ENCODE results near the gene CTNS. TPM values are rescaled to one million over a fixed set of nuclear protein-coding genes. Genes with fewer than 3 reads are reported as not detected.

The CTNS gene
- total and polyA plus RNA-seq, 4 donors: 7.7 to 24.9 (median 19.2) TPM

GRCh38 chr17:3641014-3641413 lies 4.5 kb downstream of the CTNS start:
- ATAC-seq (ENCODE audit: insufficient read depth, low FRiP score) (no peak), DNase-seq (no peak)
- TF ChIP-seq, protein P1, sequence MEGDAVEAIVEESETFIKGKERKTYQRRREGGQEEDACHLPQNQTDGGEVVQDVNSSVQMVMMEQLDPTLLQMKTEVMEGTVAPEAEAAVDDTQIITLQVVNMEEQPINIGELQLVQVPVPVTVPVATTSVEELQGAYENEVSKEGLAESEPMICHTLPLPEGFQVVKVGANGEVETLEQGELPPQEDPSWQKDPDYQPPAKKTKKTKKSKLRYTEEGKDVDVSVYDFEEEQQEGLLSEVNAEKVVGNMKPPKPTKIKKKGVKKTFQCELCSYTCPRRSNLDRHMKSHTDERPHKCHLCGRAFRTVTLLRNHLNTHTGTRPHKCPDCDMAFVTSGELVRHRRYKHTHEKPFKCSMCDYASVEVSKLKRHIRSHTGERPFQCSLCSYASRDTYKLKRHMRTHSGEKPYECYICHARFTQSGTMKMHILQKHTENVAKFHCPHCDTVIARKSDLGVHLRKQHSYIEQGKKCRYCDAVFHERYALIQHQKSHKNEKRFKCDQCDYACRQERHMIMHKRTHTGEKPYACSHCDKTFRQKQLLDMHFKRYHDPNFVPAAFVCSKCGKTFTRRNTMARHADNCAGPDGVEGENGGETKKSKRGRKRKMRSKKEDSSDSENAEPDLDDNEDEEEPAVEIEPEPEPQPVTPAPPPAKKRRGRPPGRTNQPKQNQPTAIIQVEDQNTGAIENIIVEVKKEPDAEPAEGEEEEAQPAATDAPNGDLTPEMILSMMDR (IDR thresholded peaks at IDR 0.05; ENCODE audit: control extremely low read depth, extremely low read depth): no peak
- peak overlapping the region in 1 of 2 donors; percentile 20 for H3K27ac ChIP-seq (ENCODE audit: low read depth in 1 of 2, low read length in 1 of 2)
- H3K4me3 ChIP-seq: no peak overlapping the region
- H3K4me1 ChIP-seq (ENCODE audit: control insufficient read depth in 5 of 5, insufficient read depth in 5 of 5, low read length in 5 of 5): peaks cover 0 to 9% (median 0%) of the 10 kb centered on the region in 5 donors
- no peaks in the 10 kb centered on the region for H3K27me3 ChIP-seq (ENCODE audit: control insufficient read depth in 3 of 3, insufficient read depth in 3 of 3, low read length in 2 of 3)
- no peaks in the 10 kb centered on the region for H3K9me3 ChIP-seq (ENCODE audit: control insufficient read depth in 4 of 4, insufficient read depth in 3 of 4, low read length in 3 of 4)
- peaks cover 0 to 21% (median 4%) of the 10 kb centered on the region in 4 donors for H3K36me3 ChIP-seq (ENCODE audit: control insufficient read depth in 4 of 4, insufficient read depth in 4 of 4, low read length in 4 of 4)
- H3K9ac ChIP-seq (ENCODE audit: insufficient read depth in 1 of 2, low read length in 2 of 2): no peak overlapping the region
- WGBS, 2 donors: 78 to 87% methylated on average over 3 of the region's 3 CpGs

- Histone ChIP-seq H3K4me3 (no peak overlapping the region), H3K4me1 (ENCODE audit: control insufficient read depth in 5 of 5, insufficient read depth in 5 of 5, low read length in 5 of 5) (peaks cover 0 to 9% (median 0%) of the 10 kb centered on the region in 5 donors), H3K27ac (ENCODE audit: low read depth in 1 of 2, low read length in 1 of 2) (peak overlapping the region in 1 of 2 donors; percentile 54), H3K36me3 (ENCODE audit: control insufficient read depth in 4 of 4, insufficient read depth in 4 of 4, low read length in 4 of 4) (peaks cover 0 to 22% (median 4%) of the 10 kb centered on the region in 4 donors), H3K9ac (ENCODE audit: insufficient read depth in 1 of 2, low read length in 2 of 2) (no peak overlapping the region), H3K9me3 (ENCODE audit: control insufficient read depth in 4 of 4, insufficient read depth in 3 of 4, low read length in 3 of 4) (no peaks in the 10 kb centered on the region), H3K27me3 (ENCODE audit: control insufficient read depth in 3 of 3, insufficient read depth in 3 of 3, low read length in 2 of 3) (no peaks in the 10 kb centered on the region)
- TF ChIP-seq, protein P1 (IDR thresholded peaks at IDR 0.05; ENCODE audit: control extremely low read depth, extremely low read depth): no peak
- 74% methylated on average over 19 of the region's 19 CpGs for WGBS, 2 donors
- DNase-seq (peak in 1 of 3 donors; percentile 29), ATAC-seq (ENCODE audit: insufficient read depth, low FRiP score) (no peak)
Measured at GRCh38 chr17:3641717-3642486, 5.3 kb downstream of the CTNS start.

GRCh38 chr17:3643889-3644349 lies 7.4 kb downstream of the CTNS start:
- DNase-seq (no peak), ATAC-seq (ENCODE audit: insufficient read depth, low FRiP score) (no peak)
- H3K4me1 ChIP-seq (ENCODE audit: control insufficient read depth in 5 of 5, insufficient read depth in 5 of 5, low read length in 5 of 5): peaks cover 0 to 5% (median 0%) of the 10 kb centered on the region in 5 donors
- H3K27me3 ChIP-seq (ENCODE audit: control insufficient read depth in 3 of 3, insufficient read depth in 3 of 3, low read length in 2 of 3): no peaks in the 10 kb centered on the region
- 91 to 97% methylated on average over 4 of the region's 4 CpGs for WGBS, 2 donors
- no peak overlapping the region for H3K4me3 ChIP-seq
- no peak overlapping the region for H3K9ac ChIP-seq (ENCODE audit: insufficient read depth in 1 of 2, low read length in 2 of 2)
- H3K36me3 ChIP-seq (ENCODE audit: control insufficient read depth in 4 of 4, insufficient read depth in 4 of 4, low read length in 4 of 4): peaks cover 0 to 35% (median 7%) of the 10 kb centered on the region in 4 donors
- no peaks in the 10 kb centered on the region for H3K9me3 ChIP-seq (ENCODE audit: control insufficient read depth in 4 of 4, insufficient read depth in 3 of 4, low read length in 3 of 4)
- TF ChIP-seq, protein P1 (IDR thresholded peaks at IDR 0.05; ENCODE audit: control extremely low read depth, extremely low read depth): no peak
- no peak overlapping the region for H3K27ac ChIP-seq (ENCODE audit: low read depth in 1 of 2, low read length in 1 of 2)

All from lung (tissue), 12 donors.